HG02970 (cell line): ENCODE results near the gene PALD1.
"Not testable (repeated sequence)": the region's sequence is repeated elsewhere in the genome, so short reads cannot be mapped to it uniquely, and the experiment has no call there.

Experiments used
- ATAC-seq: cut with Tn5 transposase; IDR thresholded peaks from one replicate; pipeline ENCODE4 v1.9.1; 2021; ENCODE audit warnings: mild to moderate bottlenecking, moderate library complexity, moderate number of reproducible peaks; ENCODE audit not compliant: unreplicated experiment, low FRiP score

Gene PALD1

GRCh38 chr10:70597856-70598815 lies 119.6 kb downstream of the PALD1 start:
- ATAC-seq: no peak

GRCh38 chr10:70598857-70599295 lies 120.3 kb downstream of the PALD1 start:
- no peak for ATAC-seq

- no peak for ATAC-seq
Measured at GRCh38 chr10:70599319-70599718, 120.8 kb downstream of the PALD1 start.

DNA sequence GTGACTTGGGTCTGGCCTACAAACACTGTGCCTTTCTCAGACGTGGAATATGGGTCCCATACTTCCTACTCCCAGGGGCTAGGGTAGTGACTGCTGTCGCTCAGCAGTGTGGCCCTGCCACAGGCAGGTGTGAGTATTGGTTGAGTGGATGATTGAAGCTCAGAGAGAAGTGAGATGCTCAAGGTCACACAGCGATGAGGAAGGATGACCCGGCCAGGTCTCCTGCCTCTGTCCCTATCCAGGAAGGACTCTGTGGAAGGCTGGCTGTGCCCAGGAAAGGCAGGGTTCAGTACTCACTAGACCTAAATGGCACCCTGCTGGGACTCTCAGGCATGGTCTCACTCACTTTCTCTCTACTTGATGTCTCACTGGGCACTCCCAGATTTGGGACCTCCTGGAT lies 121.2 kb downstream of the PALD1 start:
- no peak for ATAC-seq

DNA sequence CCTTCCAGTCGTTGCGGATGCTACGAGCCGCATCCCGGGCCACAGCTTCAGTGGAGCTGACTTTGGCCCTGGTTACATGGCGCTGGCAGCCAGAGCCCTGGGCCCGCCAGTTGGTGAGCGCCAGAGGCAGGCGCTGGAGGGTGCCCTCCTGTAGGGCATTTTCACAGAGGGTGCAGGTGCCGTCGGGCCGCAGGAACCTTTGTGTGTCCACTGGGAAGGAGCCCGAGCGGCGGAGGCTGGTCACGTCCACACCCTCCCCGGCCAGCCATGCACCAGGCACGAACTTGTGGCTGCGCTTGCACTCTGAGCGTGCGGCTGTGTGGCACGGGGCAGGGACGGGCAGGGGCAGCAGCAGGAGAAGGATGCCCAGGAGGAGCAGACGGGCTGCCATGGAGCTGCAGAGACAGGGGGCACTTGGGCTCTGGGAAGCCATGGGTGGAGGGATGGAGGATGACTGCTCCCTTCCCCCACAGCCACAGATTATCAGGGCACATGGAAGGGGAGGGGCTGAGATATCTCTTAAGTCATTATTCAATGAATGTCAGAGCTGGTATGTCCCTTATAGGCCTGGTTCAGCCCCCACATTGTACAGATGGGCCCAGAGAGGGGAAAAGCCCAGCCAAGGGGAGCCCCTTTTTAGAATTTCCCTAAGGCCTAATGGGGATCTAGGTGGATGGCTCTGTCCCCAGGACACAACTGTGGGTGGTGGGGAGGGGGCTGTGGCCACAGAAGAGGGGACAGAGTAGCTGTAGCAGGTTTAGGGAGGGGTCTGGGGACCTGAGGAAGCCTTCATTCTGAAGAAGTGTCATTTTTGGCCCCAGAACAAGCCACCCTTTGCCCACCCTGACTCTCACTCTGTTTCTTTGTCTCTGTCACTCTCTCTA lies 122.2 kb downstream of the PALD1 start:
- no peak for ATAC-seq

- ATAC-seq: no peak
Measured at GRCh38 chr10:70601746-70602145, 123.2 kb downstream of the PALD1 start.

- no peak for ATAC-seq
Measured at GRCh38 chr10:70602665-70603448, 124.3 kb downstream of the PALD1 start, which contains the start of gene PRF1. TSS of gene PRF1 (minus strand) at chr10:70602741. CDS start at chr10:70600902, 1,839 bp downstream.

DNA sequence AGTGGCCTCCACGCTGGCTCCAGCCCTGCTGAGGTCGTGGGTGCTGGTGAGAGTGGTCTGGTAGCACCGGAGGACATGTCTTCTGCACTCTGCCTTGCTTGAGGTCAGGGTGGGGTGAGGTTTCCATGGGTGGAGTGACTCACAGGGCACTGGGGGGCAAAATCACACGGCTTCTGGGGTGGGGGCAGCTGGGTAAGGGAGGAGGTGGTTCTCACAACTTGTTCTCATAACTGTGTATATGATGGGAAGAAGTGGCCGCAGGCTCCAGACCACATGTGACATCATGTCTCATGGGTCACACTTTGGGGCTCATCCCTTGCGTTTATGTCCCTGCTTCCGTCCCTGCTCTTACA lies 124.9 kb downstream of the PALD1 start:
- ATAC-seq: no peak

GRCh38 chr10:70604106-70604505 lies 125.5 kb downstream of the PALD1 start:
- ATAC-seq: no peak

DNA sequence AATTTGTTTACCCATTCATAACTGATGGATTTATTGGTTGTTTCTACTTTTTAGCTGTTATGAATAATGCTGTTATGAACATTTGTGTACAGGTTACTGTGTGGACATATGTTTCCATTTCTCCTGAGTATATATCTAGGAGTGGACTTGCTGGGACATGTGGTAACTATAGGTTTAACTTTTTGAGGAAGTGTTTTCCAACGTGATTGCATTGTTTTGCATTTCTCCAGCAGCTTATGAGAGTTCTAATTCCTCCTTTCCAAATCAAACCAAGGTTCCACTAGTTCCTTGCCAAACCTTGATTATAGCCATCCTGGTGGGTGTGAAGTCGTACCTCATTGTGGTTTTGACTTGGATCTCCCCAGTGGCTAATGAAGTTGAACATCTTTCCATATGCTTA lies 126.6 kb downstream of the PALD1 start:
- no peak for ATAC-seq

GRCh38 chr10:70607936-70608335 lies 129.4 kb downstream of the PALD1 start:
- no peak for ATAC-seq

GRCh38 chr10:70613941-70614340 lies 135.4 kb downstream of the PALD1 start:
- ATAC-seq: no peak

- ATAC-seq: not testable (repeated sequence)
Measured at GRCh38 chr10:70614364-70614763, 135.8 kb downstream of the PALD1 start.

GRCh38 chr10:70615211-70615610 lies 136.6 kb downstream of the PALD1 start:
- ATAC-seq: no peak

DNA sequence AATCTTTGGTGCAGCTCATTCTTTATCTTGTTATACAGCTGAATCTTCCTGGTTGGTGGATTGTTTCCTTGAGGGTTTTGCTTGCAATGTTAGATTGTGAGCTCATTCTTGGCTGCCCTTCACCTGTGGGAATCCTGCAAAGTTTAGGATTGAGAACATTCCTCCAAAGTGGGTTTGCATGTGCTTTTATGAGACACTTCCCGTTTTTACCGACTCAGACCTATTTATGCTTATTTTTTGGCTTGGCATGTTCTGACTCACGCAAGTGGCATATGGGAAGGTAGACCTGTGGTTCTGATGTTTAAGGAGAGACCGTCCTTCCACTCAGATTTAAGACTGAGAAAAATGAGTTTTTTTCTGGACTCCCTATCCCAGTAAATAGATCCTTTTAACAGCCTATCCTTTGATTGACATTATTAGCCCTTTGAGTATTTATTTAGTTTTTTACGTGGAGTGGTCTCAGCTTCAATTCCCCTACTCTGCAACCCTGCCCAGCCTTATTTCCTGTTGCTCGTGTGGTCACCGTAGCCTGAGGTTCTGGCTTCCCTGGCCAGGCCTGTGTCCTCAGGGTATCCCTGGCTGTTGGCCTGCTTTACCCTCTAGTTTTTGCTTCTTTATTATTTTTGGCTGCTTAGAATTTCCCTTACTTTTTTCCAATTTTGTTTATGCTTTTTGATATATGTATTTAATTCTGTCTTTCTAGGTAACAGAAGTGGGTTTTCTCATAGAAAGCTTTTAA lies 137.4 kb downstream of the PALD1 start:
- no peak for ATAC-seq

- no peak for ATAC-seq
Measured at GRCh38 chr10:70616761-70617160, 138.2 kb downstream of the PALD1 start.
